ENCODE results near the gene SLC27A3.
A peak's percentile ranks its signal among the peaks of the same experiment; 100 is the strongest.
"Not testable (repeated sequence)": the region's sequence is repeated elsewhere in the genome, so short reads cannot be mapped to it uniquely, and the experiment has no call there.

SLC27A3 gene

DNA sequence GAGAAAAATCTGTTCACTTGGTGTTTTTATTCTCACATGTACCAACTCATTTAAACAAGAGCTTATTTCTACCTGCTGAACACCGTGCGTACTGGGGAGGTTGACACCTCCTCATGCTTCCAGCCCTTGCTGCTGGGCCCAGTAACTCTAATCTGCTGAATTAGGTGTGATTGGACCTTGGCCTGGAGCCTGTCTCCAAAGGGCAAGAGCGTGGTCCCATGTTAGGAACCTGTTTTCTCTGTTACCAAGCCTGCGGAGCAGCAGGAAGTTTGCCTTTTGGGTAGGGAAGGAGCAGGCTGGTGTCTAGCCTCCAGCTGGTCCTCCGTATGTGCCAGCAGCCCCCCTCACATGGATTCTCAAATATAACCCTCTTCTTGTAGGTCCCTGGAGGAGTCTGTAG lies 10.9 kb upstream of the SLC27A3 start:
- no peak overlapping the region for H3K4me3 ChIP-seq (ENCODE audit: low read depth, low read length)
- H3K4me1 ChIP-seq (ENCODE audit: control insufficient read depth, insufficient read depth, low read length): no peaks in the 10 kb centered on the region
- H3K36me3 ChIP-seq (ENCODE audit: control insufficient read depth, insufficient read depth, low read length): peaks cover 88% of the 10 kb centered on the region
- H3K27me3 ChIP-seq (ENCODE audit: control insufficient read depth, insufficient read depth, low read length): no peaks in the 10 kb centered on the region
- H3K9ac ChIP-seq (ENCODE audit: low read depth, low read length): no peak overlapping the region
- H3K27ac ChIP-seq (ENCODE audit: low read depth, low read length): no peak overlapping the region
- no peaks in the 10 kb centered on the region for H3K9me3 ChIP-seq (ENCODE audit: control insufficient read depth, insufficient read depth, low read length)

DNA sequence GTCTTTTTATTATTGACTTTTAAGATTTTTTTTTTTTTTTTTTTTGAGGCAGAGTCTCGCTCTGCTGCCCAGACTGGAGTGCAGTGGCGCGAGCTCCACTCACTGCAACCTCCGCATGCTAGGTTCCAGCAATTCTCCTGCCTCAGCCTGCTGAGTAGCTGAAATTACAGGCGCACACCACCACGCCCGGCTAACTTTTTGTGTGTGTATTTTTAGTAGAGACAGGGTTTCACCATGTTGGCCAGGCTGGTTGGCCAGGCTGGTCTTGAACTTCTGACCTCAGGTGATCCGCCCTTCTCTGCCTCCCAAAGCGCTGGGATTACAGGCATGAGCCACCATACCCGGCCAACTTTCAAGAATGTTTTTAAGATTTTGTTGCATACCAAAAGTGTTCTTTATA lies 8.5 kb upstream of the SLC27A3 start:
- H3K4me1 ChIP-seq (ENCODE audit: control insufficient read depth, insufficient read depth, low read length); H3K27ac ChIP-seq (ENCODE audit: low read depth, low read length); H3K4me3 ChIP-seq (ENCODE audit: low read depth, low read length); H3K9me3 ChIP-seq (ENCODE audit: control insufficient read depth, insufficient read depth, low read length); H3K9ac ChIP-seq (ENCODE audit: low read depth, low read length); H3K27me3 ChIP-seq (ENCODE audit: control insufficient read depth, insufficient read depth, low read length): not testable (repeated sequence)
- H3K36me3 ChIP-seq (ENCODE audit: control insufficient read depth, insufficient read depth, low read length): peaks cover 82% of the 10 kb centered on the region

DNA sequence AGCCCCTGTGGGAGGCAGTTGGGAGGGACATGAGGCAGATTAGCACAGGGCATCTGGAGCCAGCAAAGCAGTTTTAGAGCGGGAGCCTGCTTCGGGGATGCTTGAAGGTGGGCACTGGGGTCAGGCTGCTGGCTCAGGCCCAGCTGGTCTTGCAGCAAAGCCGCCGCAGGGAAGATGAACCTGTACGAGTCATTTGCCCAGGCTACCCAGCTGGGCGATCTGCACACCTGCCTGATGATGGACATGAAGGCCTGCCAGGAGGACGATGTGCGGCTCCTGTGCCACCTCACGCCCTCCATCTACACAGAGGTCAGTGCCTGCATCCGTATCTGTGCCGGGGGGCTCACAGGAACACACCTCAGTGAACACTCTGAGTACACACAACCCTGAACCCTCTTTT lies 7.7 kb upstream of the SLC27A3 start:
- Histone ChIP-seq H3K4me1 (ENCODE audit: control insufficient read depth, insufficient read depth, low read length) (no peaks in the 10 kb centered on the region; the same call in 1 of the 2 replicates), H3K36me3 (ENCODE audit: control insufficient read depth, insufficient read depth, low read length) (peaks cover 81% of the 10 kb centered on the region), H3K9me3 (ENCODE audit: control insufficient read depth, insufficient read depth, low read length) (no peaks in the 10 kb centered on the region), H3K27ac (ENCODE audit: low read depth, low read length) (no peak overlapping the region), H3K27me3 (ENCODE audit: control insufficient read depth, insufficient read depth, low read length) (no peaks in the 10 kb centered on the region), H3K9ac (ENCODE audit: low read depth, low read length) (no peak overlapping the region), H3K4me3 (ENCODE audit: low read depth, low read length) (no peak overlapping the region)

DNA sequence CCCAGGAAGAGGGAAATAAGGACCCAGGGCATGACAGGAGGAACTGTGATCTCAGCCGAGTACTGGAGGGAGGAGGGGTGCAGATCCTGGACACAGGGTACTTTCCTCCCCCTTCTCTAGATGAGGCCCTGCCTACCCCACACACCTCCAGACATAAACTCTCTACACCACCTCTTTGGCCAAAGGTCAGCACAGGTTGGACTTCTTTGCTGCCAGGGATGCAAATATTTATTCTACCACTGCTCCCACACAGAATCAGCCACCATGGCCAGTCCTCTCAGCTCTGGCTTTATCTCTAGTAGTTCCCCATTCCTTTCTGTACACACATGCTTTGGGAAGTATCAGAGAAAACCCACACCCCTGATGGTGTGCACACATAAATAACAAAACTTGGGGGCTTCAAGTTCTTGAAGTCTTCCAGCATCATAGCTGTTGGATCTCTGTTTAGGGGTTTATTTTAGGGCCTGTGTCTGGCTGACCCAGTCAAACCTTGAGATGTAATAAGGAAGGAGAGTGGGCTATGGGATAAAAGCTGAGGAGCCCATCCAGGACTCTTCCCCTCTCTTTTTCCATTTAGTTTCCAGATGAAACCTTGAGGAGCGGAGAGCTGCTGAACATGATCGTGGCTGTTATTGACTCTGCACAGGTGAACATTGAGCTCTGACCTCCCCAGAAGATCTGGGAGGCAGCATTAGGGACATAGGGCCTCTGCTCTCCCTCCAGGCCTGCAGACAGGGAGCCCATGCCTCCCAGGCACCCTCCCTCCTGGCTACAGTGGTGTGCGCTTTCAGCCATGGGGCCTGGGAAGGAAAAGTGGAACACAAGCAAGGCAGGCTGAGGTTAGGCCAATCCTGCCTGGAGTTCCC lies 6.7 kb upstream of the SLC27A3 start:
- H3K36me3 ChIP-seq (ENCODE audit: control insufficient read depth, insufficient read depth, low read length): peaks cover 81% of the 10 kb centered on the region

GRCh38 chr1:153769221-153769620 lies 6.0 kb upstream of the SLC27A3 start:
- Histone ChIP-seq H3K4me3 (ENCODE audit: low read depth, low read length) (no peak overlapping the region), H3K27me3 (ENCODE audit: control insufficient read depth, insufficient read depth, low read length) (no peaks in the 10 kb centered on the region), H3K36me3 (ENCODE audit: control insufficient read depth, insufficient read depth, low read length) (peaks cover 80% of the 10 kb centered on the region), H3K9ac (ENCODE audit: low read depth, low read length) (no peak overlapping the region), H3K27ac (ENCODE audit: low read depth, low read length) (no peak overlapping the region), H3K4me1 (ENCODE audit: control insufficient read depth, insufficient read depth, low read length) (peaks cover 2% of the 10 kb centered on the region), H3K9me3 (ENCODE audit: control insufficient read depth, insufficient read depth, low read length) (no peaks in the 10 kb centered on the region)

More for the DNA sequence above, 6.7 kb upstream of the SLC27A3 start:
- Histone ChIP-seq H3K27me3 (ENCODE audit: control insufficient read depth, insufficient read depth, low read length) (no peaks in the 10 kb centered on the region), H3K9me3 (ENCODE audit: control insufficient read depth, insufficient read depth, low read length) (no peaks in the 10 kb centered on the region), H3K4me1 (ENCODE audit: control insufficient read depth, insufficient read depth, low read length) (no peaks in the 10 kb centered on the region; the same call in 1 of the 2 replicates), H3K9ac (ENCODE audit: low read depth, low read length) (no peak overlapping the region), H3K4me3 (ENCODE audit: low read depth, low read length) (no peak overlapping the region), H3K27ac (ENCODE audit: low read depth, low read length) (no peak overlapping the region)

GRCh38 chr1:153770797-153771196 lies 4.4 kb upstream of the SLC27A3 start:
- H3K9ac ChIP-seq (ENCODE audit: low read depth, low read length): no peak overlapping the region
- H3K4me1 ChIP-seq (ENCODE audit: control insufficient read depth, insufficient read depth, low read length): peaks cover 10% of the 10 kb centered on the region
- no peak overlapping the region for H3K4me3 ChIP-seq (ENCODE audit: low read depth, low read length)
- H3K27ac ChIP-seq (ENCODE audit: low read depth, low read length): no peak overlapping the region
- H3K27me3 ChIP-seq (ENCODE audit: control insufficient read depth, insufficient read depth, low read length): no peaks in the 10 kb centered on the region
- no peaks in the 10 kb centered on the region for H3K9me3 ChIP-seq (ENCODE audit: control insufficient read depth, insufficient read depth, low read length)
- H3K36me3 ChIP-seq (ENCODE audit: control insufficient read depth, insufficient read depth, low read length): peaks cover 70% of the 10 kb centered on the region

DNA sequence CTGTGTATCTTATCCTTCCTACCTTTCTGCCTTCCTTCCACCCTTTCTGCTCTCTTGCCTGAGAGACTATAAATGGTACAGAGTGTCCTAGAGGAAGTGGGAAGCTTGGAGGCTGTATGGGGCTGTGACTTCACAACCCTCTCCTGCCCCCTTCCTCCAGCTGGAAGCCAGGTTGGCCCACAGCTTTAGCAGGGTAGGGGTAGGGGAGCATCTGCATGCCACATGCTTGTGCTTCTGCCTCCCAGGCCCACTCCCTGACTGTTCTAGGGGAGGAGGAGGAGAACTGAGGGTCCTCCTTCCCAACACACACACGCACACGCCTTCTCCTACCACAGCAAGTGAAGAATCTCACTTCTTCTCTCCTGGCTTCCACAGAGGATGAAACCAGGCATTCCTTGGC lies 3.9 kb upstream of the SLC27A3 start:
- Histone ChIP-seq H3K36me3 (ENCODE audit: control insufficient read depth, insufficient read depth, low read length) (peaks cover 68% of the 10 kb centered on the region), H3K9ac (ENCODE audit: low read depth, low read length) (no peak overlapping the region), H3K4me3 (ENCODE audit: low read depth, low read length) (no peak overlapping the region)

GRCh38 chr1:153771841-153772593 lies 3.2 kb upstream of the SLC27A3 start:
- Histone ChIP-seq H3K4me1 (ENCODE audit: control insufficient read depth, insufficient read depth, low read length) (peaks cover 15% of the 10 kb centered on the region), H3K9me3 (ENCODE audit: control insufficient read depth, insufficient read depth, low read length) (no peaks in the 10 kb centered on the region), H3K4me3 (ENCODE audit: low read depth, low read length) (no peak overlapping the region), H3K27ac (ENCODE audit: low read depth, low read length) (no peak overlapping the region), H3K36me3 (ENCODE audit: control insufficient read depth, insufficient read depth, low read length) (peaks cover 63% of the 10 kb centered on the region), H3K27me3 (ENCODE audit: control insufficient read depth, insufficient read depth, low read length) (no peaks in the 10 kb centered on the region), H3K9ac (ENCODE audit: low read depth, low read length) (no peak overlapping the region)

More for the DNA sequence above, 3.9 kb upstream of the SLC27A3 start:
- Histone ChIP-seq H3K27me3 (ENCODE audit: control insufficient read depth, insufficient read depth, low read length) (no peaks in the 10 kb centered on the region), H3K4me1 (ENCODE audit: control insufficient read depth, insufficient read depth, low read length) (peaks cover 11% of the 10 kb centered on the region), H3K9me3 (ENCODE audit: control insufficient read depth, insufficient read depth, low read length) (no peaks in the 10 kb centered on the region), H3K27ac (ENCODE audit: low read depth, low read length) (no peak overlapping the region)

GRCh38 chr1:153773096-153773921 lies 1.9 kb upstream of the SLC27A3 start:
- H3K27me3 ChIP-seq (ENCODE audit: control insufficient read depth, insufficient read depth, low read length): no peaks in the 10 kb centered on the region
- no peak overlapping the region for H3K9ac ChIP-seq (ENCODE audit: low read depth, low read length)
- H3K9me3 ChIP-seq (ENCODE audit: control insufficient read depth, insufficient read depth, low read length): no peaks in the 10 kb centered on the region
- no peak overlapping the region for H3K27ac ChIP-seq (ENCODE audit: low read depth, low read length)
- H3K36me3 ChIP-seq (ENCODE audit: control insufficient read depth, insufficient read depth, low read length): peaks cover 55% of the 10 kb centered on the region
- H3K4me1 ChIP-seq (ENCODE audit: control insufficient read depth, insufficient read depth, low read length): peaks cover 15% of the 10 kb centered on the region
- no peak overlapping the region for H3K4me3 ChIP-seq (ENCODE audit: low read depth, low read length)

GRCh38 chr1:153774026-153774595 lies 1.1 kb upstream of the SLC27A3 start:
- no peak overlapping the region for H3K9ac ChIP-seq (ENCODE audit: low read depth, low read length)

More at GRCh38 chr1:153774026-153774595, 1.1 kb upstream of the SLC27A3 start:
- Histone ChIP-seq H3K27ac (ENCODE audit: low read depth, low read length) (no peak overlapping the region), H3K4me3 (ENCODE audit: low read depth, low read length) (0 out of 2 replicates have a peak overlapping the region, but pooled peaks have one; percentile 73), H3K36me3 (ENCODE audit: control insufficient read depth, insufficient read depth, low read length) (peaks cover 53% of the 10 kb centered on the region), H3K27me3 (ENCODE audit: control insufficient read depth, insufficient read depth, low read length) (no peaks in the 10 kb centered on the region), H3K4me1 (ENCODE audit: control insufficient read depth, insufficient read depth, low read length) (peaks cover 15% of the 10 kb centered on the region), H3K9me3 (ENCODE audit: control insufficient read depth, insufficient read depth, low read length) (no peaks in the 10 kb centered on the region)

Measured in HUES48 (cell line).